Hematopoietic multipotent progenitor cell (in vitro differentiated cells): ENCODE results near the gene ZIC4. TPM values are rescaled to one million over a fixed set of nuclear protein-coding genes. Genes with fewer than 3 reads are reported as not detected.

Source experiments
- DNase-seq, 3 donors: peaks; one replicate each; pipeline ENCODE4 v3.0.0-alpha.2; 2011 to 2015; ENCODE audit warnings: low read depth in 2 of 3, low spot score in 2 of 3
- total RNA-seq: library from RNA; depleted of rRNA; stranded (reverse); fragments of >200 nt; gene quantifications from one replicate; pipeline ENCODE4 v1.2.3, GENCODE V29; 2012

ZIC4 gene
- total RNA-seq, 1 donor = not detected

- DNase-seq = no peak
Measured at GRCh38 chr3:147356909-147357900, 49.1 kb downstream of the ZIC4 start.

- no peak for DNase-seq
Measured at GRCh38 chr3:147356145-147356908, 50.0 kb downstream of the ZIC4 start.

- DNase-seq = no peak
Measured at GRCh38 chr3:147355753-147356090, 50.6 kb downstream of the ZIC4 start.

- no peak for DNase-seq
Measured at GRCh38 chr3:147355084-147355752, 51.1 kb downstream of the ZIC4 start.

GRCh38 chr3:147354623-147355022 lies 51.7 kb downstream of the ZIC4 start:
- DNase-seq = no peak

- DNase-seq = no peak
Measured at GRCh38 chr3:147351301-147351700, 55.0 kb downstream of the ZIC4 start.

GRCh38 chr3:147348976-147349375 lies 57.4 kb downstream of the ZIC4 start:
- no peak for DNase-seq

- DNase-seq = no peak
Measured at GRCh38 chr3:147343926-147344325, 62.4 kb downstream of the ZIC4 start.

- DNase-seq = no peak
Measured at GRCh38 chr3:147341727-147342126, 64.6 kb downstream of the ZIC4 start.

- no peak for DNase-seq
Measured at GRCh38 chr3:147336543-147337278, 69.6 kb downstream of the ZIC4 start.

Other genes with a start within 250 kb of the ZIC4 start
- gene ZIC1, start 2.8 kb upstream of the ZIC4 start, total RNA-seq = not detected